ENCODE results near the gene ROBO3. TPM values are rescaled to one million over a fixed set of nuclear protein-coding genes. Genes with fewer than 3 reads are reported as not detected.

The ROBO3 gene
- total RNA-seq (4.4 TPM), polyA plus RNA-seq (1 to 10 TPM in 2 of 4 donors, under 1 TPM in 2; 0.34 to 4.6 (median 1.3) TPM)

- Mint-ChIP-seq H3K27me3 (peaks cover 84% of the 10 kb centered on the region), H3K4me3 (peak within 1 kb of the TSS in 1 of 4 donors; percentile 59), H3K27ac (no peak within 1 kb of the TSS), H3K9me3 (peaks cover 0 to 6% (median 0%) of the 10 kb centered on the region in 7 donors), H3K36me3 (no peaks in the 10 kb centered on the region), H3K4me1 (peaks cover 0 to 55% (median 17%) of the 10 kb centered on the region in 4 donors)
- Histone ChIP-seq H3K4me1 (ENCODE audit: control insufficient read depth, insufficient read depth, low read length, poor library complexity, severe bottlenecking) (peaks cover 26% of the 10 kb centered on the region), H3K27me3 (ENCODE audit: control insufficient read depth, insufficient read depth, low read length) (peaks cover 53% of the 10 kb centered on the region), H3K4me3 (ENCODE audit: low read depth, low read length) (no peak within 1 kb of the TSS), H3K9me3 (ENCODE audit: control insufficient read depth in 2 of 2, low read length in 2 of 2) (peaks cover 0 to 7% of the 10 kb centered on the region in 2 experiments), H3K36me3 (ENCODE audit: control insufficient read depth, insufficient read depth, low read length) (no peaks in the 10 kb centered on the region), H3K27ac (ENCODE audit: insufficient read depth, low read length, poor library complexity, severe bottlenecking) (no peak within 1 kb of the TSS)
- no peak for DNase-seq
- ATAC-seq (ENCODE audit: low read depth in 2 of 2): no peak
These were observed at the start of gene ROBO3 for GRCh38 chr11:124865181-124865901. TSS of gene ROBO3 (plus strand) at chr11:124865432. CDS start at chr11:124865578, 146 bp downstream.

GRCh38 chr11:124817036-124817435 is 48.2 kb upstream of the ROBO3 start:
- Mint-ChIP-seq H3K4me1 (peaks cover 0 to 5% (median 0%) of the 10 kb centered on the region in 4 donors), H3K27me3 (peaks cover 57% of the 10 kb centered on the region)

GRCh38 chr11:124821995-124822730 is 43.1 kb upstream of the ROBO3 start:
- Mint-ChIP-seq H3K9me3 (peaks cover 0 to 2% (median 0%) of the 10 kb centered on the region in 7 donors), H3K4me3 (no peak overlapping the region), H3K4me1 (peaks cover 0 to 5% (median 0%) of the 10 kb centered on the region in 4 donors), H3K27me3 (peaks cover 54% of the 10 kb centered on the region), H3K27ac (no peak overlapping the region), H3K36me3 (no peaks in the 10 kb centered on the region)
- Histone ChIP-seq H3K27me3 (ENCODE audit: control insufficient read depth, insufficient read depth, low read length) (peaks cover 13% of the 10 kb centered on the region), H3K36me3 (ENCODE audit: control insufficient read depth, insufficient read depth, low read length) (no peaks in the 10 kb centered on the region), H3K9me3 (ENCODE audit: control insufficient read depth in 2 of 2, low read length in 2 of 2) (no peaks in the 10 kb centered on the region), H3K4me1 (ENCODE audit: control insufficient read depth, insufficient read depth, low read length, poor library complexity, severe bottlenecking) (no peaks in the 10 kb centered on the region), H3K27ac (ENCODE audit: insufficient read depth, low read length, poor library complexity, severe bottlenecking) (no peak overlapping the region), H3K4me3 (ENCODE audit: low read depth, low read length) (no peak overlapping the region)
- no peak for ATAC-seq (ENCODE audit: low read depth in 2 of 2)
- DNase-seq: no peak

More at GRCh38 chr11:124817036-124817435, 48.2 kb upstream of the ROBO3 start:
- Mint-ChIP-seq H3K9me3 (peaks cover 0 to 2% (median 0%) of the 10 kb centered on the region in 7 donors), H3K36me3 (no peaks in the 10 kb centered on the region), H3K4me3 (no peak overlapping the region), H3K27ac (no peak overlapping the region)
- Histone ChIP-seq H3K27me3 (ENCODE audit: control insufficient read depth, insufficient read depth, low read length) (peaks cover 16% of the 10 kb centered on the region), H3K4me1 (ENCODE audit: control insufficient read depth, insufficient read depth, low read length, poor library complexity, severe bottlenecking) (no peaks in the 10 kb centered on the region), H3K36me3 (ENCODE audit: control insufficient read depth, insufficient read depth, low read length) (no peaks in the 10 kb centered on the region), H3K9me3 (ENCODE audit: control insufficient read depth in 2 of 2, low read length in 2 of 2) (no peaks in the 10 kb centered on the region), H3K27ac (ENCODE audit: insufficient read depth, low read length, poor library complexity, severe bottlenecking) (no peak overlapping the region), H3K4me3 (ENCODE audit: low read depth, low read length) (no peak overlapping the region)
- no peak for ATAC-seq (ENCODE audit: low read depth in 2 of 2)
- no peak for DNase-seq

GRCh38 chr11:124823512-124824376 is 41.5 kb upstream of the ROBO3 start:
- Mint-ChIP-seq H3K36me3 (no peaks in the 10 kb centered on the region), H3K9me3 (peaks cover 0 to 1% (median 0%) of the 10 kb centered on the region in 7 donors), H3K4me3 (no peak overlapping the region), H3K4me1 (no peaks in the 10 kb centered on the region), H3K27ac (no peak overlapping the region), H3K27me3 (peaks cover 50% of the 10 kb centered on the region)
- Histone ChIP-seq H3K9me3 (ENCODE audit: control insufficient read depth in 2 of 2, low read length in 2 of 2) (no peaks in the 10 kb centered on the region), H3K27me3 (ENCODE audit: control insufficient read depth, insufficient read depth, low read length) (peaks cover 8% of the 10 kb centered on the region), H3K27ac (ENCODE audit: insufficient read depth, low read length, poor library complexity, severe bottlenecking) (no peak overlapping the region), H3K4me3 (ENCODE audit: low read depth, low read length) (no peak overlapping the region), H3K36me3 (ENCODE audit: control insufficient read depth, insufficient read depth, low read length) (no peaks in the 10 kb centered on the region), H3K4me1 (ENCODE audit: control insufficient read depth, insufficient read depth, low read length, poor library complexity, severe bottlenecking) (no peaks in the 10 kb centered on the region)
- DNase-seq (no peak), ATAC-seq (ENCODE audit: low read depth in 2 of 2) (no peak)

- Mint-ChIP-seq H3K9me3 (peaks cover 0 to 1% (median 0%) of the 10 kb centered on the region in 7 donors), H3K36me3 (no peaks in the 10 kb centered on the region), H3K4me1 (no peaks in the 10 kb centered on the region), H3K27me3 (peaks cover 47% of the 10 kb centered on the region), H3K27ac (no peak overlapping the region), H3K4me3 (no peak overlapping the region)
- Histone ChIP-seq H3K27me3 (ENCODE audit: control insufficient read depth, insufficient read depth, low read length) (peaks cover 2% of the 10 kb centered on the region), H3K27ac (ENCODE audit: insufficient read depth, low read length, poor library complexity, severe bottlenecking) (no peak overlapping the region), H3K36me3 (ENCODE audit: control insufficient read depth, insufficient read depth, low read length) (no peaks in the 10 kb centered on the region), H3K4me1 (ENCODE audit: control insufficient read depth, insufficient read depth, low read length, poor library complexity, severe bottlenecking) (no peaks in the 10 kb centered on the region), H3K9me3 (ENCODE audit: control insufficient read depth in 2 of 2, low read length in 2 of 2) (no peaks in the 10 kb centered on the region), H3K4me3 (ENCODE audit: low read depth, low read length) (no peak overlapping the region)
- ATAC-seq (ENCODE audit: low read depth in 2 of 2) (no peak), DNase-seq (no peak)
These were observed 39.4 kb upstream of the ROBO3 start for GRCh38 chr11:124825876-124826275.

GRCh38 chr11:124829986-124830385 is 35.2 kb upstream of the ROBO3 start:
- H3K4me1 ChIP-seq (ENCODE audit: control insufficient read depth, insufficient read depth, low read length, poor library complexity, severe bottlenecking): no peaks in the 10 kb centered on the region

GRCh38 chr11:124830749-124831148 is 34.5 kb upstream of the ROBO3 start:
- H3K36me3 ChIP-seq (ENCODE audit: control insufficient read depth, insufficient read depth, low read length): no peaks in the 10 kb centered on the region
- DNase-seq: no peak
- no peaks in the 10 kb centered on the region for H3K4me1 ChIP-seq (ENCODE audit: control insufficient read depth, insufficient read depth, low read length, poor library complexity, severe bottlenecking)
- Mint-ChIP-seq H3K4me1 (no peaks in the 10 kb centered on the region), H3K4me3 (no peak overlapping the region), H3K36me3 (no peaks in the 10 kb centered on the region), H3K27me3 (peaks cover 32% of the 10 kb centered on the region), H3K27ac (no peak overlapping the region), H3K9me3 (peaks cover 0 to 1% (median 0%) of the 10 kb centered on the region in 7 donors)
- no peak for ATAC-seq (ENCODE audit: low read depth in 2 of 2)
- H3K4me3 ChIP-seq (ENCODE audit: low read depth, low read length): no peak overlapping the region
- H3K27me3 ChIP-seq (ENCODE audit: control insufficient read depth, insufficient read depth, low read length): peaks cover 5% of the 10 kb centered on the region
- no peaks in the 10 kb centered on the region for H3K9me3 ChIP-seq (ENCODE audit: control insufficient read depth in 2 of 2, low read length in 2 of 2)
- H3K27ac ChIP-seq (ENCODE audit: insufficient read depth, low read length, poor library complexity, severe bottlenecking): no peak overlapping the region

More at GRCh38 chr11:124829986-124830385, 35.2 kb upstream of the ROBO3 start:
- Mint-ChIP-seq H3K9me3 (peaks cover 0 to 1% (median 0%) of the 10 kb centered on the region in 7 donors), H3K27ac (no peak overlapping the region), H3K36me3 (no peaks in the 10 kb centered on the region), H3K4me3 (no peak overlapping the region), H3K27me3 (peaks cover 29% of the 10 kb centered on the region), H3K4me1 (no peaks in the 10 kb centered on the region)
- H3K27ac ChIP-seq (ENCODE audit: insufficient read depth, low read length, poor library complexity, severe bottlenecking): no peak overlapping the region
- H3K36me3 ChIP-seq (ENCODE audit: control insufficient read depth, insufficient read depth, low read length): no peaks in the 10 kb centered on the region
- DNase-seq: no peak
- ATAC-seq (ENCODE audit: low read depth in 2 of 2): no peak
- H3K4me3 ChIP-seq (ENCODE audit: low read depth, low read length): no peak overlapping the region
- no peaks in the 10 kb centered on the region for H3K9me3 ChIP-seq (ENCODE audit: control insufficient read depth in 2 of 2, low read length in 2 of 2)
- peaks cover 5% of the 10 kb centered on the region for H3K27me3 ChIP-seq (ENCODE audit: control insufficient read depth, insufficient read depth, low read length)
